Measurements from ENCODE around the gene KRTAP10-10. TPM values are rescaled to one million over a fixed set of nuclear protein-coding genes. Genes with fewer than 3 reads are reported as not detected.

Gene KRTAP10-10
- total and polyA plus RNA-seq, 7 donors, result not detected

DNA sequence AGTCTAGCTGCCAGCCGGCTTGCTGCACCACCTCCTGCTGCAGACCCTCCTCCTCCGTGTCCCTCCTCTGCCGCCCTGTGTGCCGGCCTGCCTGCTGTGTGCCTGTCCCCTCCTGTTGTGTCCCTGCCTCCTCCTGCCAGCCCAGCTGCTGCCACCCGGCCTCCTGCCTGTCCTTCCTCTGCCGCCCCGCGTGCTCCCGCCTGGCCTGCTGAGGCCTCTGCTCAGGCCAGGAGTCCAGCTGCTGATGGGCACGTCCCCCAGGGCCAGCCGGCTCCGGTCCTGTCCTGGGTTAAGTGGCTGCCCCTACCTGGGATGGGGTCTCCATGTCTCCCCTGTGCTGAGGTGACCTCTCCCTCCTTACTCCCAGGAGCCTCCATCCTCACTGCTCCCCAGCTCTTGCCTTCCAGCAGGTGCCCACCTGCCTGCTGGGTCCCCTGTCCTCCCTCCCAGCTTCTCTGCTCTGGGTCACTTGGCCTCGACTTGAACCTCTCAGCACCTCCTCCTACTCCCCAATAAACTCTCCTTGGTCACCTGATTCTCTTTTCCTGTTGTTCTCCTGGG is 24.4 kb upstream of the KRTAP10-10 start:
- 37 to 54% (median 39%) methylated on average over 13 of the region's 13 CpGs for WGBS, 3 donors
- Histone ChIP-seq H3K9me3 (peaks cover 6% of the 10 kb centered on the region), H3K4me1 (no peaks in the 10 kb centered on the region), H3K4me3 (no peak overlapping the region), H3K27me3 (ENCODE audit: insufficient read depth in 3 of 3, low read length in 2 of 3) (peaks cover 0 to 39% (median 13%) of the 10 kb centered on the region in 3 donors), H3K36me3 (ENCODE audit: insufficient read depth in 1 of 2, low read depth in 1 of 2) (no peaks in the 10 kb centered on the region), H3K27ac (no peak overlapping the region)
- TF ChIP-seq, protein P1, sequence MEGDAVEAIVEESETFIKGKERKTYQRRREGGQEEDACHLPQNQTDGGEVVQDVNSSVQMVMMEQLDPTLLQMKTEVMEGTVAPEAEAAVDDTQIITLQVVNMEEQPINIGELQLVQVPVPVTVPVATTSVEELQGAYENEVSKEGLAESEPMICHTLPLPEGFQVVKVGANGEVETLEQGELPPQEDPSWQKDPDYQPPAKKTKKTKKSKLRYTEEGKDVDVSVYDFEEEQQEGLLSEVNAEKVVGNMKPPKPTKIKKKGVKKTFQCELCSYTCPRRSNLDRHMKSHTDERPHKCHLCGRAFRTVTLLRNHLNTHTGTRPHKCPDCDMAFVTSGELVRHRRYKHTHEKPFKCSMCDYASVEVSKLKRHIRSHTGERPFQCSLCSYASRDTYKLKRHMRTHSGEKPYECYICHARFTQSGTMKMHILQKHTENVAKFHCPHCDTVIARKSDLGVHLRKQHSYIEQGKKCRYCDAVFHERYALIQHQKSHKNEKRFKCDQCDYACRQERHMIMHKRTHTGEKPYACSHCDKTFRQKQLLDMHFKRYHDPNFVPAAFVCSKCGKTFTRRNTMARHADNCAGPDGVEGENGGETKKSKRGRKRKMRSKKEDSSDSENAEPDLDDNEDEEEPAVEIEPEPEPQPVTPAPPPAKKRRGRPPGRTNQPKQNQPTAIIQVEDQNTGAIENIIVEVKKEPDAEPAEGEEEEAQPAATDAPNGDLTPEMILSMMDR (IDR thresholded peaks at IDR 0.05), result no peak
- DNase-seq (no peak), ATAC-seq (no peak)
- intact Hi-C loops (cut with DNase I), result no loop called here

DNA sequence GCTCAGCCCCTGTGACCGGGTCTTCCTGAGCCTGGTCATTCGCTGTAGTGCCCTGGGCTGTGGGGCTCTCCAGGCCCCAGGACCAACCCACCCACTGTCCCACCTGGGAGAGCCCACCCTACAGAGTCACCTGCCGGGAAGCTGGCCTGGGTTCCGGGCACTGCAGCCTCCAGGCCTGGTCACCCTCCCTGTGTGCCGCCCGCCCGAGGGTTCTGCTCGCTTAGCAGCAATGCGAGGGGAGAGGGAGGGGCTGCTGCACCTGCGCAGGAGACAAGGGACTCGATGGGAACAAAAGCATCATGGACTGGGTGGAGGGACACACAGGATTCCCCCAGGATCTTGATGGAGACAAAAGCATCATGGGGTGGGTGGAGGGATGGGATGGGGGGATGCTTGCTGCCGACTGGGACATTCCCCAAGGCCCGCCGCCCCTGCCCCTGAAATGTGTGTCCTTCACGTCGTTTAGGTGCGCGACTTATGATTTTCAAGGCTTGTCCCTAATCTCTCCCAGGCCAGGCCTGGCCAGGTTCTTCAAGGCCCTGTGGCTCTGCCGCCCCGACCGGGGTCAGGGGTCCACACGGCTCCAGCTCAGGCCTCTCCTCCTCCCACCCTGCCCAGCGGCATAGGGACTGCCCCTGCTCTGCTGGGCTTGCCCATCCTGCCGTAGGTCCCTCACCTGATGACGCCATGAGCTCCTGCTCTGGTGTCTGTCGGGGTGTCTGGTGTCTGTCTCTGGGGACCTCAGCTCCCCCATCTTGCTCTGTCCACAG is 23.6 kb upstream of the KRTAP10-10 start:
- Histone ChIP-seq H3K27me3 (ENCODE audit: insufficient read depth in 3 of 3, low read length in 2 of 3) (peaks cover 0 to 39% (median 13%) of the 10 kb centered on the region in 3 donors), H3K4me1 (no peaks in the 10 kb centered on the region), H3K4me3 (no peak overlapping the region), H3K27ac (no peak overlapping the region), H3K36me3 (ENCODE audit: insufficient read depth in 1 of 2, low read depth in 1 of 2) (no peaks in the 10 kb centered on the region), H3K9me3 (peaks cover 6% of the 10 kb centered on the region)
- intact Hi-C loops (cut with DNase I), result no loop called here
- TF ChIP-seq, protein P1 (IDR thresholded peaks at IDR 0.05), result no peak
- ATAC-seq (no peak), DNase-seq (no peak)
- 83 to 87% (median 85%) methylated on average over 25 to 26 of the region's 26 CpGs for whole genome bisulfite sequencing, 3 donors

DNA sequence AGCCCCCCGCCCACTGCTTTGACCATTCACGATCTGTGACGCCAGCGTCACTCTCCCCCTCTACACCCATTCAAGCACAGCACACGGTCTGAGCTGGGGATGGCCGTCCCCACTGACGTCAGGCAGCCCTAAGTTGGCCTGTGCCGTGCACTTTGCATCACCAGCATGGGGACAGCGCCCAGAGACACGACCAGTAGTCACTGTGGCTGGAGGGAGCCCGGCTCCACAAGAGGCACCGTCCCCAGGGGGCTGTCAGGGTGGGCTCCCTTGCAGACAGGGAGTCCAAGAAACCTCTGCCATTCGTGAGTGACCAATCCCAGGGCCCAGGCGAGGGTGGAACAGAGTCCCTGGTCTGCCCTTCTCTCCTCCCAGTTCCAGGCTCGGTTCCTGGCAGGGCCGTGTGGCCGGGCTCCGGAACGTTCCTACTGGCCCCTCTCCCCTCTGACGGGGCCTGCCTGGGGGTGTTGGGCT is 23.0 kb upstream of the KRTAP10-10 start:
- peaks cover 0 to 39% (median 13%) of the 10 kb centered on the region in 3 donors for H3K27me3 ChIP-seq (ENCODE audit: insufficient read depth in 3 of 3, low read length in 2 of 3)
- H3K27ac ChIP-seq, result no peak overlapping the region
- no peak overlapping the region for H3K4me3 ChIP-seq
- intact Hi-C loops (cut with DNase I), result no loop called here
- DNase-seq (no peak), ATAC-seq (no peak)
- 69 to 74% (median 72%) methylated on average over 17 to 20 of the region's 20 CpGs for WGBS, 3 donors
- TF ChIP-seq, protein P1 (IDR thresholded peaks at IDR 0.05), result no peak
- H3K36me3 ChIP-seq (ENCODE audit: insufficient read depth in 1 of 2, low read depth in 1 of 2), result no peaks in the 10 kb centered on the region
- H3K9me3 ChIP-seq, result peaks cover 2% of the 10 kb centered on the region
- no peaks in the 10 kb centered on the region for H3K4me1 ChIP-seq

DNA sequence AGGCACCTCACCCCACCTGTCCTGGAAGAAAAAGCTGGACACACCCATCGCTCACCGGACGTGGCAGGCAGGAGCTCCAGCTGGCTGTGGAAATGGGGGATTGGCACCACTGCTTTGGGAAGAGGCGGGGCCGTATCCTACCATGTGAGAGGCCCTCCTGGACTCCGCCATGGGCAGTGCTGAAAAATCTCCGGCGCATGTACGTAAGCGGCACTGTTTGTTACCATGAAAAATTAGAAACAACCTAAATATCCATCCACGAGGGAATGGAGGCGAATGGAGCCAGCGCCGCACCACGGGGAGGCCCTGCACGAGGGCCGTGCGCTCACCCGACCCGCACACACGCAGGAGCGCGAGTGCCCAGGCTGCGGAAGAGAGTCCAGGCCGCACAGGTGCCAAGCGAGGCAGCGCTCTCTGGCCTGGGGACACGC is 22.2 kb upstream of the KRTAP10-10 start:
- Histone ChIP-seq H3K27me3 (ENCODE audit: insufficient read depth in 3 of 3, low read length in 2 of 3) (peaks cover 0 to 39% (median 13%) of the 10 kb centered on the region in 3 donors), H3K9me3 (no peaks in the 10 kb centered on the region), H3K4me3 (no peak overlapping the region), H3K4me1 (no peaks in the 10 kb centered on the region), H3K27ac (no peak overlapping the region), H3K36me3 (ENCODE audit: insufficient read depth in 1 of 2, low read depth in 1 of 2) (no peaks in the 10 kb centered on the region)
- ATAC-seq (no peak), DNase-seq (no peak)
- intact Hi-C loops (cut with DNase I), result no loop called here
- TF ChIP-seq, protein P1 (IDR thresholded peaks at IDR 0.05), result no peak
- 72 to 81% (median 80%) methylated on average over 28 of the region's 28 CpGs for WGBS, 3 donors
